HG03439 (cell line): ENCODE measurements around the gene FCF1.

Source experiments
- ATAC-seq: cut with Tn5 transposase; IDR thresholded peaks from one replicate; pipeline ENCODE4 v1.9.1; 2021; ENCODE audit warnings: mild to moderate bottlenecking, moderate library complexity; ENCODE audit not compliant: unreplicated experiment

FCF1 gene

DNA sequence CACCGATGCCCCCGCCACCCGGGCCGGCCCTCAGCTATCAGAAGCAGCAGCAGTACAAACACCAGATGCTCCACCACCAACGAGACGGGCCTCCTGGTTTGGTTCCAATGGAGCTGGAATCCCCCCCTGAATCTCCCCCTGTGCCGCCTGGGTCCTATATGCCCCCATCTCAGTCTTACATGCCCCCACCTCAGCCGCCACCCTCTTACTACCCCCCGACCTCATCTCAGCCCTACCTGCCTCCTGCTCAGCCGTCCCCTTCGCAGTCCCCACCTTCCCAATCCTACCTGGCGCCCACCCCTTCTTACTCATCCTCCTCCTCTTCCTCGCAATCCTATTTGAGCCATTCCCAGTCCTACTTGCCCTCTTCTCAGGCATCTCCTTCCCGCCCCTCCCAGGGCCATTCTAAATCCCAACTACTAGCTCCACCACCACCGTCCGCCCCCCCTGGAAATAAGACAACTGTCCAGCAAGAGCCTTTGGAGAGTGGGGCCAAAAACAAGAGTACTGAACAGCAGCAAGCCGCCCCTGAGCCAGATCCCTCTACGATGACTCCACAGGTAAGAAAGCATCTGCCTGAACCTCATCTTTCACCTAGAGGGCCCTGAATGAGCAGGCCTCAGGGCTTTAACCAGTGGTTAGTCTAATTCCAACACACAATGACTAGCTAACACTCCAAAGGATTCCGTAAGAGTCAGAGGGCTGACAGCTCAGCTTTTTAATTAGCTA is 51.0 kb downstream of the FCF1 start:
- no peak for ATAC-seq

DNA sequence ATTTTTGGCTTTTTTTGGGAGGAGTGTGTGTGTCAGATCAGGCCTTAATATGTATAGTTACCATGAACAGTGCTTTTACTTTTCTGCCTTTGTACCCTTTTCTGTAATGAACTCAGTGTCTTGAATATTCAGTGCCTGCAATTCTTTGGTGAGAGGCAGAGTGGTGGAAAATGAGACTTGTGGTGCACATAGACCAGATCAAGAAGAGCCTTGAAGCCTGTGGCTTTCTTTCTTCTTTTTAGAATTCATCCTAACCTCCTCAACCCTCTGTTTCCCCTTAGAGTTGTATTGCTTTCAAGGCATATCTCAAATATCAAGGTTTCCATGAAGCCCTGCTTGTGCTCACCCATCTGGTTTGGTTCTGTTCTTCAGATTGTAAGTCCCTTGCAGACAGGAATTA is 52.8 kb downstream of the FCF1 start:
- ATAC-seq: no peak

DNA sequence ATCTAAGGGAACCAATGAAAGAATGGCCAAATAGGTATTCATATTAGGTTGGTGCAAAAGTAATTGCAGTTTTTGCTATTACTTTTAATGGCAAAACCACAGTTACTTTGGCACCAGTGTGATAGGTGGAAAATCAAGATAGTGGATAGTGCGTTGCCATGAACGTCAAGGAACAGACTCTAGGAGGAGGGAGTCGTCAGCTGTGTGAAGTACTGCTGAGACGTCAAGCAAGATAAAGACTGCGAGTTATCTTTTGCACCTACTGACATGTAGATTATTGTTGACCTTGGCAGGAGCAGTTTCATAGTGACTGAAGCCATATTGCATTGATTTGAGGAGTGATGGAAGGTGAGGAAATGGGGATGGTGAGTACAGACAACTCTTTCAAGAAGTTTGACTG is 58.5 kb downstream of the FCF1 start:
- no peak for ATAC-seq

DNA sequence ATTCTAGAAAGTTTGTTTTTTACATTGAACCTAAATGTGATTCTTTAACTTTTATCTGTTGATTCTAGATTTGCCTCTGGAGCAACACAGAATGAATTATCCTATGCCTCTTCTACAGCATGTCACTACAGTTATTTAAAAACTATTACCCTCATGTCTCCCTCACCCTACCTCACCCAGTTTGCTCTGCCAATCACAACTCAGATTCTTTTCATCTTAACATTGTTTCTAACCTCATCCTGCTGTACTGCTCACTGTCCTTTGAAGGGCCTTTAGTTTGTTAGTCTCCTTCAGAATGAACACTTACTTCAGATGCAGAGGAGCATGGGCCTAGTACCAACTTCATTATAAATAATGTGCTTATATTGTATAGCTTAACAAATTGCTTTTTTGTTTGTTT is 71.7 kb downstream of the FCF1 start:
- ATAC-seq: no peak

DNA sequence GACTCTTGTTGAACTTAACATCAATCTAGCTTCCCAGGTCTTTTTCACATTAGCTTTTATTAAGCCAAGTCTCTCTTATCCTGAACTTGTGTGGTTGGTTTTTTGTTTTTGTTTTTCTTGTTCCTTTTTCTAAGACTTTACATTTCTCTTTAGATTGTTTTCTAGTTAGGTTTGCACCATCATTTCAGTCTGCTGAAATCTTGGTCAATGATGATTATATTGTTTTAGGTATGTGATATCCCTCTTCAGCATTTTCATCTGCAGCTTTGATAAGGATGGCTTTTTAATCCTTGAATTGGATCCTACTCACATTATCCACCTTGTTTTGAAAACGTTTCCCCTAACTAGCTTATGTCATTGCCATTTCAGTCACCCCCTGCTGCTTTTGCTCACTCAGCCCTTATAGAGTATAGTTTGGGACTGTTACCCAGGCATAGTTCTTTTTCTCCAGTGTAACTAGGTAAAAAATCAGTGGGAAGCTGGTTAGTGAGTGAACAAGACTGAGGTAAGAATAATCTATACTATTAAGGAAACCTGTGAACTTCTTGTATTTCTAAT is 72.2 kb downstream of the FCF1 start:
- ATAC-seq: no peak

DNA sequence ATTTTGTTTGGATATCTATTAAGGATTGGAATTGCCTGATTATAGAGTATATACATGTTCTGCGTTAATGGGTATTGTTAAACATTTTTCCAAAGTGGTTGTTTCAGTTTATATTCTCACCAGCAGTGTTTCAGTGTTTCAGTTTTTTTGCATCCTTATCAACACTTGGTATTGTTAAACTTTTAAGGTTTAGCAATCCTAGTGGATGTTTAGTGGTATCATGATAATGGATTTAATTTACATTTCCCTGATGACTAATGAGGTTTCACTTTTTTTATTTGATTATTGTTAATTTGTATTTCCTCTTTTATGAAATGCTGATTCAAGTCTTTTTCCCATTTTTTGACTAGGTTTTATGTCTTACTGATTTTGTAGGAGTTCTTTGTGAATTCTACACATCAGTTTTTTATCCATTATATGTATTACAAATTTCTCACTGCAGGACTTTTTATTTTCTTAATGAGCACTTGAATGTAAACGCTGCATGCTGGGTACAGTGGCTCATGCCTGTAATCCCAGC is 73.9 kb downstream of the FCF1 start:
- ATAC-seq: no peak
